NCI-H345 treated with DMSO at 0.1 percent for 48 hours (cell line): ENCODE results near the gene RPS27.
A peak's percentile ranks its signal among the peaks of the same experiment; 100 is the strongest.
"Not testable (repeated sequence)": the region's sequence is repeated elsewhere in the genome, so short reads cannot be mapped to it uniquely, and the experiment has no call there.

Source experiments
- DNase-seq: peaks from one replicate; lab custom pipeline; 2025; ENCODE audit not compliant: unreplicated experiment; lab: John Stamatoyannopoulos, UW

The RPS27 gene

GRCh38 chr1:153985341-153985912 is 5.1 kb upstream of the RPS27 start:
- DNase-seq: no peak

GRCh38 chr1:153985941-153986761 is 4.4 kb upstream of the RPS27 start, which contains the start of gene RAB13:
Gene RAB13 (minus strand): TSS chr1:153986339. CDS start chr1:153986236, 103 bp downstream.
- peak; percentile 73 for DNase-seq

- DNase-seq: no peak
These were observed 2.9 kb upstream of the RPS27 start for GRCh38 chr1:153987621-153988020.

GRCh38 chr1:153991151-153991630 is 629 bp downstream of the RPS27 start:
- DNase-seq: no peak

GRCh38 chr1:153991806-153992205 is 1.2 kb downstream of the RPS27 start:
- no peak for DNase-seq

GRCh38 chr1:153995202-153995601 is 4.6 kb downstream of the RPS27 start:
- DNase-seq: no peak

GRCh38 chr1:153995640-153996039 is 5.1 kb downstream of the RPS27 start:
- no peak for DNase-seq

- DNase-seq: not testable (repeated sequence)
These were observed 6.3 kb downstream of the RPS27 start for GRCh38 chr1:153996882-153997281.

GRCh38 chr1:154000420-154000819 is 9.9 kb downstream of the RPS27 start:
- no peak for DNase-seq

- no peak for DNase-seq
These were observed 15.6 kb downstream of the RPS27 start for GRCh38 chr1:154006136-154006535.

- no peak for DNase-seq
These were observed 21.6 kb downstream of the RPS27 start for GRCh38 chr1:154012129-154012528.

- DNase-seq: not testable (repeated sequence)
These were observed 22.0 kb downstream of the RPS27 start for GRCh38 chr1:154012543-154012942.

- DNase-seq: no peak
These were observed 23.8 kb downstream of the RPS27 start for GRCh38 chr1:154014154-154014907.

- DNase-seq: no peak
These were observed 28.7 kb downstream of the RPS27 start for GRCh38 chr1:154019269-154019668.

GRCh38 chr1:154019940-154020339 is 29.4 kb downstream of the RPS27 start:
- DNase-seq: no peak

- not testable (repeated sequence) for DNase-seq
These were observed 43.1 kb downstream of the RPS27 start for GRCh38 chr1:154033697-154034096.
